ENCODE measurements around the gene SGTA. TPM values are rescaled to one million over a fixed set of nuclear protein-coding genes. Genes with fewer than 3 reads are reported as not detected.
A peak's percentile ranks its signal among the peaks of the same experiment; 100 is the strongest.
"Not testable (repeated sequence)": the region's sequence is repeated elsewhere in the genome, so short reads cannot be mapped to it uniquely, and the experiment has no call there.

Gene SGTA
- total RNA-seq, 2 experiments from 2014 or later = 49.3 to 58.6 TPM

- DNase-seq (no peak), ATAC-seq (no peak)
- H3K4me3 Mint-ChIP-seq = no peak overlapping the region
- H3K27ac Mint-ChIP-seq = no peak overlapping the region
- CTCF ChIA-PET = no interaction called here
- H3K9me3 Mint-ChIP-seq (ENCODE audit: low read depth) = no peaks in the 10 kb centered on the region
- H3K36me3 Mint-ChIP-seq = peaks cover 25% of the 10 kb centered on the region
- peaks cover 13% of the 10 kb centered on the region for H3K4me1 Mint-ChIP-seq
- H3K27me3 Mint-ChIP-seq = no peaks in the 10 kb centered on the region
Measured at GRCh38 chr19:2793126-2793525, 10.1 kb upstream of the SGTA start.

- ATAC-seq; H3K27ac Mint-ChIP-seq; CTCF ChIA-PET; H3K4me3 Mint-ChIP-seq; H3K9me3 Mint-ChIP-seq (ENCODE audit: low read depth); DNase-seq; H3K27me3 Mint-ChIP-seq: not testable (repeated sequence)
- Mint-ChIP-seq H3K36me3 (peaks cover 24% of the 10 kb centered on the region), H3K4me1 (peaks cover 17% of the 10 kb centered on the region)
Measured at GRCh38 chr19:2792666-2793065, 9.6 kb upstream of the SGTA start.

DNA sequence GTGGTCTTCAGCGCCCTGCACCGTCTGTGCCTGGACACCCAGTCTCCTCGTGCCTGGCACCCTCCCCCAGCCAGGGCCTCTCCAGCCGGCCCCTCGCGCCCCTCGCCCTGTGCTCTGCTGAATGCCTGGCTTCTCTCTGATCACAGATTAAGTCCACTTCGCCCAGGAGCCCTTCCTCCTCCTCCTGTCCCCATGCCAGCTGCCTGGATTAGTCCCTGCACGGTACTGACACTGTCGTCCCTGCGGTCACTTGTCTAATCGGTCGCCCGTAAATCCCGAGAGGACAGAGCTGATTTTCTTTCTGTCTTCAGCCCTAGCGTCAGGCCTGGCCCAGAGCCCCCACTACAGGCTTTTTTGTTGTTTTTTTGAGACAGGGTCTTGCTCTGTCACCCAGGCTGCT lies 8.8 kb upstream of the SGTA start:
- Mint-ChIP-seq H3K9me3 (ENCODE audit: low read depth) (no peaks in the 10 kb centered on the region), H3K27ac (no peak overlapping the region), H3K36me3 (peaks cover 28% of the 10 kb centered on the region), H3K4me1 (peaks cover 25% of the 10 kb centered on the region), H3K4me3 (no peak overlapping the region), H3K27me3 (no peaks in the 10 kb centered on the region)
- DNase-seq (no peak), ATAC-seq (no peak)
- CTCF ChIA-PET = no interaction called here

GRCh38 chr19:2791440-2791839 lies 8.4 kb upstream of the SGTA start:
- no peak overlapping the region for H3K27ac Mint-ChIP-seq
- no peak overlapping the region for H3K4me3 Mint-ChIP-seq
- peaks cover 28% of the 10 kb centered on the region for H3K36me3 Mint-ChIP-seq
- H3K9me3 Mint-ChIP-seq (ENCODE audit: low read depth) = no peaks in the 10 kb centered on the region
- no peaks in the 10 kb centered on the region for H3K27me3 Mint-ChIP-seq
- ATAC-seq = no peak
- no peak for DNase-seq
- CTCF ChIA-PET = no interaction called here
- peaks cover 25% of the 10 kb centered on the region for H3K4me1 Mint-ChIP-seq

GRCh38 chr19:2790557-2791271 lies 7.6 kb upstream of the SGTA start:
- Mint-ChIP-seq H3K27ac (no peak overlapping the region), H3K9me3 (ENCODE audit: low read depth) (no peaks in the 10 kb centered on the region), H3K36me3 (peaks cover 22% of the 10 kb centered on the region), H3K27me3 (no peaks in the 10 kb centered on the region), H3K4me1 (peaks cover 31% of the 10 kb centered on the region), H3K4me3 (no peak overlapping the region)
- no peak for ATAC-seq
- DNase-seq = no peak
- CTCF ChIA-PET = no interaction called here

GRCh38 chr19:2790194-2790556 lies 7.1 kb upstream of the SGTA start:
- Mint-ChIP-seq H3K4me1 (peaks cover 31% of the 10 kb centered on the region), H3K27me3 (no peaks in the 10 kb centered on the region), H3K4me3 (no peak overlapping the region), H3K36me3 (peaks cover 18% of the 10 kb centered on the region), H3K27ac (no peak overlapping the region), H3K9me3 (ENCODE audit: low read depth) (no peaks in the 10 kb centered on the region)
- ATAC-seq (no peak), DNase-seq (no peak)
- CTCF ChIA-PET = no interaction called here

- Mint-ChIP-seq H3K4me3 (no peak overlapping the region), H3K4me1 (peaks cover 48% of the 10 kb centered on the region), H3K27ac (no peak overlapping the region)
Measured at GRCh38 chr19:2788237-2788636, 5.2 kb upstream of the SGTA start.

GRCh38 chr19:2787115-2787514 lies 4.0 kb upstream of the SGTA start:
- peaks cover 53% of the 10 kb centered on the region for H3K4me1 Mint-ChIP-seq
- peak overlapping the region; percentile 91 for H3K4me3 Mint-ChIP-seq
- peak overlapping the region; percentile 47 for H3K27ac Mint-ChIP-seq
- ATAC-seq = no peak
- DNase-seq = no peak
- CTCF ChIA-PET = interaction anchor here (1.3 kb wide), 1 partner anchor 32 kb away, joined by 3 read pairs; no protein-coding TSS in a partner anchor
- peaks cover 10% of the 10 kb centered on the region for H3K36me3 Mint-ChIP-seq
- H3K27me3 Mint-ChIP-seq = no peaks in the 10 kb centered on the region
- H3K9me3 Mint-ChIP-seq (ENCODE audit: low read depth) = no peaks in the 10 kb centered on the region

More at GRCh38 chr19:2788237-2788636, 5.2 kb upstream of the SGTA start:
- peaks cover 12% of the 10 kb centered on the region for H3K36me3 Mint-ChIP-seq
- no peak for ATAC-seq
- CTCF ChIA-PET = interaction anchor here (0.6 kb wide), 1 partner anchor 623 kb away, joined by 4 read pairs; no protein-coding TSS in a partner anchor
- H3K27me3 Mint-ChIP-seq = no peaks in the 10 kb centered on the region
- DNase-seq = no peak
- no peaks in the 10 kb centered on the region for H3K9me3 Mint-ChIP-seq (ENCODE audit: low read depth)

GRCh38 chr19:2785244-2785997 lies 2.3 kb upstream of the SGTA start, which contains the start of gene THOP1:
Gene THOP1 (plus strand): TSS chr19:2785503. CDS start chr19:2785663, 160 bp downstream.
- ATAC-seq (peak; percentile 90), DNase-seq (peak; percentile 100)
- Mint-ChIP-seq H3K4me3 (peak within 1 kb of the TSS; percentile 91), H3K36me3 (peaks cover 10% of the 10 kb centered on the region), H3K27me3 (no peaks in the 10 kb centered on the region), H3K9me3 (ENCODE audit: low read depth) (no peaks in the 10 kb centered on the region), H3K4me1 (peaks cover 67% of the 10 kb centered on the region), H3K27ac (peak within 1 kb of the TSS; percentile 78)
- CTCF ChIA-PET = interaction anchor here (0.5 to 1.2 kb wide), 5 partner anchors 14 to 394 kb away, joined by 3 to 5 read pairs (median 4); no protein-coding TSS in a partner anchor

DNA sequence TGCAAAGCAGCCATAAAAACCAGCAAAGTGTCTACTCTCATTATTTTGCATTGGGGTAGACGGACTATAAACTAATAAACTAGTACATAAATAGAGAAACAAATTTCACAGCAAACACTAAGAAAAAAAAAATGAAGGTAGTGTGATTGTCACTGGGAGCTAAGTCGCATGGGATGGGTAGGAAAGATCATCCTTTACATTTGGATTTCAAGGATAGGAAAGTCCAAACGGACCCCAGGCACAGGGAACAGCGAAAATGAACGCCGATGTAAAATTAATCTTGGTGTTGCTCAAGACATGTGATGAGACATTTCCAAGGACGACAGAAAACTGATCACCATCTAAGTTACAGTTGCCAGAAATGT lies 690 bp upstream of the SGTA start:
- peak overlapping the region; percentile 88 for H3K4me3 Mint-ChIP-seq
- no peak for DNase-seq
- peaks cover 60% of the 10 kb centered on the region for H3K4me1 Mint-ChIP-seq
- H3K27ac Mint-ChIP-seq = peak overlapping the region; percentile 92
- H3K27me3 Mint-ChIP-seq = no peaks in the 10 kb centered on the region
- H3K36me3 Mint-ChIP-seq = peaks cover 8% of the 10 kb centered on the region
- no peaks in the 10 kb centered on the region for H3K9me3 Mint-ChIP-seq (ENCODE audit: low read depth)
- ATAC-seq = no peak
- CTCF ChIA-PET = interaction anchor here (0.8 to 1.7 kb wide), 5 partner anchors 18 to 166 kb away, joined by 3 to 4 read pairs (median 3); no protein-coding TSS in a partner anchor

GRCh38 chr19:2782329-2782935 lies 641 bp downstream of the SGTA start:
- CTCF ChIA-PET = interaction anchor here (0.9 to 1.7 kb wide), 4 partner anchors 15 to 168 kb away, joined by 3 to 4 read pairs (median 4); no protein-coding TSS in a partner anchor
- Mint-ChIP-seq H3K27ac (peak overlapping the region; percentile 92), H3K9me3 (ENCODE audit: low read depth) (no peaks in the 10 kb centered on the region), H3K4me1 (peaks cover 55% of the 10 kb centered on the region), H3K27me3 (no peaks in the 10 kb centered on the region), H3K36me3 (peaks cover 11% of the 10 kb centered on the region), H3K4me3 (peak overlapping the region; percentile 88)
- ATAC-seq (no peak), DNase-seq (no peak)

- no peaks in the 10 kb centered on the region for H3K9me3 Mint-ChIP-seq (ENCODE audit: low read depth)
- H3K4me3 Mint-ChIP-seq = no peak overlapping the region
- H3K4me1 Mint-ChIP-seq = peaks cover 57% of the 10 kb centered on the region
- ATAC-seq (no peak), DNase-seq (no peak)
- H3K36me3 Mint-ChIP-seq = peaks cover 10% of the 10 kb centered on the region
- CTCF ChIA-PET = no interaction called here
- no peaks in the 10 kb centered on the region for H3K27me3 Mint-ChIP-seq
- no peak overlapping the region for H3K27ac Mint-ChIP-seq
Measured at GRCh38 chr19:2780284-2780683, 2.8 kb downstream of the SGTA start.

- Mint-ChIP-seq H3K27ac (no peak overlapping the region), H3K4me1 (peaks cover 55% of the 10 kb centered on the region), H3K9me3 (ENCODE audit: low read depth) (no peaks in the 10 kb centered on the region), H3K36me3 (peaks cover 10% of the 10 kb centered on the region), H3K4me3 (no peak overlapping the region), H3K27me3 (no peaks in the 10 kb centered on the region)
- no peak for DNase-seq
- CTCF ChIA-PET = interaction anchor here (1.1 kb wide), 1 partner anchor 131 kb away, joined by 4 read pairs; no protein-coding TSS in a partner anchor
- ATAC-seq = no peak
Measured at GRCh38 chr19:2779121-2779740, 3.8 kb downstream of the SGTA start.

Data from activated CD8-positive, alpha-beta memory T cell treated with anti-CD3 and anti-CD28 coated beads, Interleukin-2, amount 10 ng/mL, durations not matched to agents 7 days and 5 days (primary cell).